SU-DHL-6 (cell line): ENCODE data around the gene CBFA2T3.
"Not testable (repeated sequence)": the region's sequence is repeated elsewhere in the genome, so short reads cannot be mapped to it uniquely, and the experiment has no call there.

Source experiments
- H2AFZ ChIP-seq: fragments of 200-600 bp; sonication (generic); 2 replicates; pipeline ENCODE4 v1.6.1; 2014; ENCODE audit warnings: low read depth, mild to moderate bottlenecking, moderate library complexity, mixed read lengths, antibody characterized with exemption, low read length; ENCODE audit not compliant: severe bottlenecking
- H3F3A ChIP-seq: fragments of 200-600 bp; shearing (Covaris generic); 2 replicates; pipeline ENCODE4 v1.6.0; 2016; ENCODE audit warnings: antibody characterized with exemption, mild to moderate bottlenecking; ENCODE audit not compliant: insufficient read depth
- H3K27ac ChIP-seq: fragments of 200-600 bp; sonication (generic); 2 replicates; pipeline ENCODE4 v1.5.1; 2016; ENCODE audit warnings: low read depth, mild to moderate bottlenecking, low read length, moderate library complexity, mixed read lengths
- H3K27me3 ChIP-seq: fragments of 200-600 bp; sonication (generic), shearing (Covaris generic); 2 replicates; pipeline ENCODE4 v1.6.0; 2014; ENCODE audit warnings: mild to moderate bottlenecking, low read length
- H3K36me3 ChIP-seq: fragments of 200-600 bp; sonication (generic); 2 replicates; pipeline ENCODE4 v1.6.1; 2014; ENCODE audit warnings: mild to moderate bottlenecking, low read length, mixed read lengths
- H3K4me2 ChIP-seq: fragments of 300-600, 200-600 bp; shearing (Covaris generic), sonication (generic); 2 replicates; pipeline ENCODE4 v1.6.0; 2014; ENCODE audit warnings: low read length, low read depth, mild to moderate bottlenecking; ENCODE audit not compliant: poor library complexity, severe bottlenecking
- H3K4me3 ChIP-seq: fragments of 200-600 bp; sonication (generic); 2 replicates; pipeline ENCODE4 v1.5.1; 2014; ENCODE audit warnings: antibody characterized with exemption, low read length, mild to moderate bottlenecking, mixed read lengths; ENCODE audit not compliant: insufficient read depth, poor library complexity, severe bottlenecking
- H3K79me2 ChIP-seq: fragments of 200-600 bp; sonication (generic); 2 replicates; pipeline ENCODE4 v1.6.1; 2014; ENCODE audit warnings: mild to moderate bottlenecking, low read length, moderate library complexity; ENCODE audit not compliant: insufficient read depth
- H3K9ac ChIP-seq: fragments of 200-600 bp; sonication (generic); 2 replicates; pipeline ENCODE4 v1.7.0; 2014; ENCODE audit warnings: mild to moderate bottlenecking, low read length
- H3K9me2 ChIP-seq: fragments of 200-600 bp; sonication (generic); replicated peaks from 2 replicates; pipeline ENCODE4 v1.6.1; 2014; ENCODE audit warnings: low read length; ENCODE audit not compliant: insufficient read depth
- H3K9me3 ChIP-seq: fragments of 200-600 bp; sonication (generic); 2 replicates; pipeline ENCODE4 v1.6.1; 2014; ENCODE audit warnings: low read length, mixed read lengths; ENCODE audit not compliant: insufficient read depth
- H4K20me1 ChIP-seq: fragments of 200-600 bp; sonication (generic); 2 replicates; pipeline ENCODE4 v1.6.1; 2014; ENCODE audit warnings: low read depth, mild to moderate bottlenecking, antibody characterized with exemption, low read length, moderate library complexity, mixed read lengths
- EZH2phosphoT487 ChIP-seq: fragments of 200-600 bp; sonication (generic), shearing (Covaris generic); conservative IDR thresholded peaks from 2 replicates; pipeline ENCODE4 v1.6.1; 2018; ENCODE audit warnings: mild to moderate bottlenecking, antibody characterized with exemption, low read length, moderate library complexity, mixed read lengths
- TF ChIP-seq, protein P1 (sequence below): fragments of 200-600 bp; sonication (generic); IDR thresholded peaks from one replicate; pipeline ENCODE4 v1.5.1; 2017; ENCODE audit warnings: antibody characterized with exemption, mild to moderate bottlenecking, low read length, moderate library complexity; ENCODE audit not compliant: insufficient read depth, poor library complexity, severe bottlenecking

Gene CBFA2T3

DNA sequence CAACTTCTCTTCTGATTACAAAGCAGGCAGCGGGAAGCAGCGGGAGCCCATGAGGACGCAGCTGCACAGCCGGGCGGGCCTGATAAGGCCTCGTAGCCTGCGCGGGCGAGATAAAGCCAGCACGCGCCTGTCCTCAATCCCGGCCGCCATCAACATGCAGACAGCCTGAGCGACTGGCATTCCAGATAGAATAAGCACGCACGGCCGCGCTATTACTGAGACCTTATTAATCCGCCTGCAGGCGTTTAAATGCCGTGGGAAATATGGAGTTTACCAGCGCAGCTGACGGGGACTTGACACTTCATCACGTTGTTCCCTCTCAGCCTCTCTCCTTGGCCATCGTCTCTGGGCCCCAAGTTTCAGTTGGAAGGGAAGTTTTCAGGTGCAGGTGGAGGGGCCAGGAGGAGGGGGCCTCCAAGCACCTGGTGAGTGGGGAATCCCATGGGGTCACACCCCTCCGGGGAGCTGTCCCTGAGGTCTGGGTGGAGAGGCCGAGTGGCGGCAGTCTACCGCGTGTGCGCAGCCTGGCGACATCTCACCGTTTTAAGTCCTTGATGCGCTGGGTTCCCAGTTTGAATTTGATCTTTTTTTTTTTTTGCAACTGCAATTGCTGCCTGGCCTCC is 27.3 kb upstream of the CBFA2T3 start:
- Histone ChIP-seq H3K4me2 (no peak overlapping the region), H2AFZ (no peak overlapping the region)

DNA sequence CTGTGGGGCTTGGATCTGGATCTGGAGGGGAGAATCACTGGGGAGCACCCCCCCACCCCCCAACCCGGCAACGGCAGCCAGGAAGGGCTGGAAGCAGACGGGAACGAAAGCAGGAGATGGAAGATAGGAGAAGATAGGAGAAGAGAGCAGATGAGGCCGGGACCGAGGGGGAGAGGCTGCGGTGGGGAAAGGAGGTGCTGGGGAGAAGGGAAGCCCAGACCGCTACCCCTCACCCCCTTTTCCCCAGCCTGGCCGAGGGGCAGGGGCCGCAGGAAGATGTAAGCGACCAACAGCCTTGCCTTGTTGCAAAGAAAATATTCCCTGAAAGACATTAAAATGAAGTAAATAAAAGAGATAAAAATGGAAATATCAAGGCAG is 26.8 kb upstream of the CBFA2T3 start:
- Histone ChIP-seq H3K4me2 (no peak overlapping the region), H3K9me2 (no peaks in the 10 kb centered on the region), H3K27ac (no peak overlapping the region), H3K27me3 (no peaks in the 10 kb centered on the region), H3F3A (peaks cover 7% of the 10 kb centered on the region; the same call in 1 of the 2 replicates), H3K36me3 (no peaks in the 10 kb centered on the region), H3K4me3 (no peak overlapping the region), H2AFZ (no peak overlapping the region), H4K20me1 (no peaks in the 10 kb centered on the region), H3K9ac (no peak overlapping the region), H3K79me2 (no peaks in the 10 kb centered on the region), H3K9me3 (peaks cover 4% of the 10 kb centered on the region; the same call in 1 of the 2 replicates)
- TF ChIP-seq, protein P1, sequence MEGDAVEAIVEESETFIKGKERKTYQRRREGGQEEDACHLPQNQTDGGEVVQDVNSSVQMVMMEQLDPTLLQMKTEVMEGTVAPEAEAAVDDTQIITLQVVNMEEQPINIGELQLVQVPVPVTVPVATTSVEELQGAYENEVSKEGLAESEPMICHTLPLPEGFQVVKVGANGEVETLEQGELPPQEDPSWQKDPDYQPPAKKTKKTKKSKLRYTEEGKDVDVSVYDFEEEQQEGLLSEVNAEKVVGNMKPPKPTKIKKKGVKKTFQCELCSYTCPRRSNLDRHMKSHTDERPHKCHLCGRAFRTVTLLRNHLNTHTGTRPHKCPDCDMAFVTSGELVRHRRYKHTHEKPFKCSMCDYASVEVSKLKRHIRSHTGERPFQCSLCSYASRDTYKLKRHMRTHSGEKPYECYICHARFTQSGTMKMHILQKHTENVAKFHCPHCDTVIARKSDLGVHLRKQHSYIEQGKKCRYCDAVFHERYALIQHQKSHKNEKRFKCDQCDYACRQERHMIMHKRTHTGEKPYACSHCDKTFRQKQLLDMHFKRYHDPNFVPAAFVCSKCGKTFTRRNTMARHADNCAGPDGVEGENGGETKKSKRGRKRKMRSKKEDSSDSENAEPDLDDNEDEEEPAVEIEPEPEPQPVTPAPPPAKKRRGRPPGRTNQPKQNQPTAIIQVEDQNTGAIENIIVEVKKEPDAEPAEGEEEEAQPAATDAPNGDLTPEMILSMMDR, result no peak
- no peak for TF ChIP-seq EZH2phosphoT487

More for the DNA sequence above, 27.3 kb upstream of the CBFA2T3 start:
- TF ChIP-seq EZH2phosphoT487, result no peak
- TF ChIP-seq, protein P1, result no peak
- H3K4me3 ChIP-seq, result no peak overlapping the region
- H4K20me1 ChIP-seq, result no peaks in the 10 kb centered on the region
- peaks cover 7% of the 10 kb centered on the region; the same call in 1 of the 2 replicates for H3F3A ChIP-seq
- no peaks in the 10 kb centered on the region for H3K36me3 ChIP-seq
- H3K9me3 ChIP-seq, result no peaks in the 10 kb centered on the region
- H3K79me2 ChIP-seq, result no peaks in the 10 kb centered on the region
- no peak overlapping the region for H3K27ac ChIP-seq
- no peaks in the 10 kb centered on the region for H3K9me2 ChIP-seq
- H3K9ac ChIP-seq, result no peak overlapping the region
- H3K27me3 ChIP-seq, result no peaks in the 10 kb centered on the region

DNA sequence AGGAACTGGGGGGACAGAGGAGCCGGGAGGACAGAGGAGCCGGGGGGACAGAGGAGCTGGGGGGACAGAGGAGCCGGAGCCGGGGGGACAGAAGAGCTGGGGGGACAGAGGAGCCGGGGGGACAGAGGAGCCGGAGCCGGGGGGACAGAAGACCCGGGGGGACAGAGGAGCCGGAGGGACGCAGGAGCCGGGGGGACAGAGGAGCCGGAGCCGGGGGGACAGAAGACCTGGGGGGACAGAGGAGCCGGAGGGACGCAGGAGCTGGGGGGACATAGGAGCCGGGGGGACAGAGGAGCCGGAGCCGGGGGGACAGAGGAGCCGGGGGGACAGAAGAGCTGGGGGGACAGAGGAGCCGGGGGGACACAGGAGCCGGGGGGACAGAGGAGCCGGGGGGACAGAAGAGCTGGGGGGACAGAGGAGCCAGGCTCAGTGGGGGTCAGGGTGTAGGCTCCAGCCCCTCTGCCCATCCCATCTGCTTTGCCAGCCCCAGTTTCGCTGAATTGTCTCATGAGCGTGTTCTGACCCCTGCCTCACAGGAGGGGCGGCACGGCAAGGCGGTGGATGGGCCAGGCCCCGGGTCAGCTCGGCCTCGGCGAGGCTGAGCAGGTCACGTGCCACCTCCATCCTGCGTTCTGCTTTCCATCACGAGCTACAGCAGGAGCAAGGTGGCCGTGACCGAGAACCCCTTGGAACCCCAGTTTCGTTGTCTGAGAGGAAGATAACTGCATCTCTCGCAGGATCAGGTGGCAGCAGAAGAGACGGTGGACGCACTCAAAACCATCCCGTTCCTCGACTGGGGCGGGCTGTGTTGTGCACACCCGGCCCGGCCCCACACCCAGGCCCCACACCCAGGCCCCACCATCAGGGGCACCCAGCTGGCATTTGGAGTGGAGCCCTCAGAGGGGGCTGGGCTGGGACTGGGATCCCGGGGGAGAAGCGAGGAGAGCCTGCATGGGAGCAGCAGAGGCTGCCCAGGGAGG is 26.1 kb upstream of the CBFA2T3 start:
- Histone ChIP-seq H3K9me3 (peaks cover 8% of the 10 kb centered on the region; the same call in 1 of the 2 replicates), H3F3A (peaks cover 7% of the 10 kb centered on the region; the same call in 1 of the 2 replicates), H3K9ac (no peak overlapping the region), H2AFZ (no peak overlapping the region), H4K20me1 (no peaks in the 10 kb centered on the region), H3K36me3 (no peaks in the 10 kb centered on the region), H3K27ac (no peak overlapping the region), H3K4me2 (no peak overlapping the region), H3K27me3 (no peaks in the 10 kb centered on the region), H3K79me2 (no peaks in the 10 kb centered on the region), H3K9me2 (no peaks in the 10 kb centered on the region), H3K4me3 (no peak overlapping the region)
- TF ChIP-seq EZH2phosphoT487, result no peak
- TF ChIP-seq, protein P1, result no peak

DNA sequence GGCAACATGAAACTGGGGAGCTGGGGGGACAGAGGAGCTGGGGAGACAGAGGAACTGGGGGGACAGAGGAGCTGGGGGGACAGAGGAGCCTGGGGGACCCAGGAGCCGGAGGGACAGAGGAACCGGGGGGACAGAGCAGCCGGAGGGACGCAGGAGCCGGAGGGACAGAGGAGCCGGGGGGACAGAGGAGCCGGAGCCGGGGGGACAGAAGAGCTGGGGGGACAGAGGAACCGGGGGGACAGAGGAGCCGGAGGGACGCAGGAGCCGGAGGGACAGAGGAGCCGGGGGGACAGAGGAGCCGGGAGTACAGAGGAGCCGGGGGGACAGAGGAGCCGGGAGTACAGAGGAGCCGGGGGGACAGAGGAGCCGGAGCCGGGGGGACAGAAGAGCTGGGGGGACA is 25.1 kb upstream of the CBFA2T3 start:
- peaks cover 16% of the 10 kb centered on the region; the same call in 1 of the 2 replicates for H3K9me3 ChIP-seq
- not testable (repeated sequence) for H3K9me2 ChIP-seq, H2AFZ ChIP-seq, H3K27ac ChIP-seq, H3K9ac ChIP-seq, H3K27me3 ChIP-seq, H3K36me3 ChIP-seq, H3K4me3 ChIP-seq, H4K20me1 ChIP-seq, H3K79me2 ChIP-seq, H3F3A ChIP-seq, H3K4me2 ChIP-seq
